GM12872 (cell line): ENCODE data around the gene FGFBP2.

Experiments used
- CTCF ChIP-seq: IDR thresholded peaks from 3 replicates; pipeline ENCODE4 v1.5.1; 2011; ENCODE audit warnings: low read depth, mild to moderate bottlenecking, low read length, moderate library complexity; ENCODE audit not compliant: insufficient read depth

Gene FGFBP2

GRCh38 chr4:15965325-15965724 is 2.4 kb upstream of the FGFBP2 start:
- TF ChIP-seq CTCF, result no peak

GRCh38 chr4:15964159-15964558 is 1.2 kb upstream of the FGFBP2 start:
- peak; percentile 28; the same call in 1 of the 3 replicates for TF ChIP-seq CTCF

GRCh38 chr4:15963576-15963975 is 601 bp upstream of the FGFBP2 start:
- no peak for TF ChIP-seq CTCF

GRCh38 chr4:15961781-15962510 is 1.0 kb downstream of the FGFBP2 start:
- no peak for TF ChIP-seq CTCF

- no peak for TF ChIP-seq CTCF
Measured at GRCh38 chr4:15958562-15958961, 4.4 kb downstream of the FGFBP2 start.

GRCh38 chr4:15956179-15956850 is 6.7 kb downstream of the FGFBP2 start:
- peak; percentile 97 for TF ChIP-seq CTCF

GRCh38 chr4:15955670-15956069 is 7.3 kb downstream of the FGFBP2 start:
- no peak for TF ChIP-seq CTCF
